Left forelimb (tissue), 1 donor: ENCODE results near the gene NDUFS1.
"Not testable (repeated sequence)": the region's sequence is repeated elsewhere in the genome, so short reads cannot be mapped to it uniquely, and the experiment has no call there.

Experiments used
- DNase-seq: peaks from one replicate; pipeline ENCODE4 v3.0.0-alpha.2; 2018; ENCODE audit warnings: low spot score

NDUFS1 gene

GRCh38 chr2:206159346-206160124 lies at the start of gene NDUFS1, which contains the start of gene EEF1B2:
Gene NDUFS1, minus strand, starts transcription at chr2:206159444. Its CDS starts 5,766 bp downstream, at chr2:206153678.
Gene EEF1B2, plus strand, starts transcription at chr2:206159895. Its CDS starts 85 bp downstream, at chr2:206159980.
- DNase-seq = peak; percentile 96

GRCh38 chr2:206208900-206209299 lies 49.7 kb upstream of the NDUFS1 start:
- no peak for DNase-seq

GRCh38 chr2:206207316-206207715 lies 48.1 kb upstream of the NDUFS1 start:
- DNase-seq = not testable (repeated sequence)

DNA sequence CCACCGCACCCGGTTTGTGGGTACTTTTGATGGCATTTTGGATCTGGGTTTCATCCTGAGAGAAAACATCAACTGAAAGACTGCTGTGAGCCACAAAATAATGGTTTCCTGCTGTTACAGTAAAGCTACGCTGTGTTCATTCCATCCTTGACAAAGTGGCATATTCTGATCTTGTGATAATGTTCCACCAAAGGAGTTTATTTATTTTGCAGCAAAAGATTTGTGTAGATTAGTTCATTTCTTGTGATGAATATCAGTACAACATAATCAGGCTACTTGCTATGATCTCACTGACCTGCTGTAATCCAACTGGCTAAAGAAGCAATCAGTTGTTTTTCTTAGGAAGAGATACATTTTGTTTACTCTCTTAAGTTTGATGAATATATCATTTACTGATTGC lies 45.5 kb upstream of the NDUFS1 start:
- no peak for DNase-seq

- DNase-seq = no peak
Measured at GRCh38 chr2:206203331-206203730, 44.1 kb upstream of the NDUFS1 start.

DNA sequence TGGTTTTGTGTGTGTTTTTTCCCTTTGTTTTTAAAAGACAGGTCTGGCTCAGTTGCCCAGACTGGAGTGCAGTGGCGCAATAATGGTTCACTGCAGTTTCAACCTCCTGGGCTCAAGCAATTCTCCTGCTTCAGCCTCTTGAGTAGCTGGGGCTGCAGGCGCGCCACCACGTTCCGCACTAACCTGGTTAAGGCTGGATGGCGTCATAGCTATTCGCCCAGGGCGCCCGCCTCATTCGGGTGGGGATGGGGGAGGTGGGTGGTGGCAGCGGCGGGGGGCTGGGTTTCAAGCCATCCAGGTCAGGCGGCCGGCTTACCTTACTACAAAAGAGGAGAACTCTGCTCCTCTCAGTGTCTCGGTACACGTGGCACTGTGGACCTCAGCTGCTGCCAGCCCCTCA lies 43.2 kb upstream of the NDUFS1 start:
- DNase-seq = no peak

GRCh38 chr2:206201075-206201848 lies 42.0 kb upstream of the NDUFS1 start:
- no peak for DNase-seq

DNA sequence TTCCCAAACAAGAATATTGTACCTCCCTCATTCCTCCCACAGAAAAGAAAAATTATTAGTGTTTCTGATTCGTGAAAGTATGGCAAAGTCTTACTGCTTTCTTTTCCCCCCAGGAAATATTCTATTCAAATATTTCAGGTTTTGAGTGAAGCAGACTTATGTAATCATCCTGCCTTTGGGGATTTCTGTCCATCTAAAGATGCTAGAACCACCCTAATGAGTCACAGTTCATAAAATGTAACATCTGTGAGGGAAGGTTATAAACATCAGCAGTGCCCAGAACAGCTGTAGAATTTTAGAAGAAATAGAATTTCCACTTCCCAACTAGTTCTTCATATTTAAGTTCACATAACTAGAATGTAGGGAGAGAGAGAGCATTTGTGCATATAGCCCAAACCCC lies 39.4 kb upstream of the NDUFS1 start:
- DNase-seq = no peak

- DNase-seq = no peak
Measured at GRCh38 chr2:206193671-206194357, 34.6 kb upstream of the NDUFS1 start.

DNA sequence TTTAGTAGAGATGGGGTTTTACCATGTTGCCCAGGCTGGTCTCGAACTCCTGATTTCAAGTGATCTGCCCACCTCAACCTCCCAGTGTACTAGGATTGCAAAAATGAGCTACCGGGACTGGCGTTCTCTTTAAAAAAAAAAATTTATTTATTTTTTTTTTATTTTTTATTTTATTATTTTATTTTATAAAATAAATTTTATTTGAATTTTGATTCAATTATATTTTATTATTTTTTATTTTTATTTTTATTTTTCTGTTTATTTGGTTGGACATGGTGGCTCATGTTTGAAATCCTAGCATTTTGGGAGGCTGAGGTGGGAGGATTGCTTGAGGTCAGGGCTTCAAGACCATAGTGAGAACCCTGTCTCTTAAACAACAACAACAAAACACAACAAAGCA lies 32.9 kb upstream of the NDUFS1 start:
- no peak for DNase-seq

DNA sequence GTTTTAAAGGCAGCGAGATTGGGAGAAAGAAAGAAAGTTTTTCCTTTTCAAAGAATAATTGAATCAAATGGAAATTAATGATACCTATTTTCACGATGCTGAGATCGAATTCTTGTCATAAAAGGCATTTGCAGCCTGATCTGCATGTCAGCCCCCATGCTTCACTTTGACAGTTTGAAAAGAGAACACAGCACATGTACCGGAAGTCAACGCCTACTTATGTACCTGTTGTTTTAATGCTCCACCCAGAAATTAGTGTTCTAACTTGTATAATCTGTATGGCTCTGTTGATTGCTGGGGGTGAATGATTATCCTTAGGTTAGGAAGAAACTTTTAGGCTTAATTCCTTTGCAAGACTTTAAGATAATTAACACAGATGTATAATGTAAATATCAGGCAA lies 31.4 kb upstream of the NDUFS1 start:
- no peak for DNase-seq

DNA sequence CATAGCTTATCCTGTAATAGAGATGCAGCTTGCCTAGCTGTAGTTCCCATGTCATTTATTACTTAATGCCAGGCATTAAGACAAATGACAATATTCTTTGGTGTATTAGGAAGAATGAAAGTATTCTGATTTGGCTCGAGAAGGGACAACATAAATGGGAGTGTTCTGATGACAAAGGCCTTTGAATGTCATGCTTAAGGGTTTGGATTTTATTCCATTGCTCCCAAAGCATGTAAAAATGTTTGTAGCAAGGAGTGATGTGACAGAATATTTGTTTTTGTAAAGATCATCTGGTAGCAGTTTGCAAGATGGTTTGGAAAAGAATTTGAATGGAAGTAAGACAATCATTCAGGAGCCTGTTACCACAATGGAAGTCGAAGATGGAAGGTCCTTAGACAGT lies 30.9 kb upstream of the NDUFS1 start:
- DNase-seq = no peak

DNA sequence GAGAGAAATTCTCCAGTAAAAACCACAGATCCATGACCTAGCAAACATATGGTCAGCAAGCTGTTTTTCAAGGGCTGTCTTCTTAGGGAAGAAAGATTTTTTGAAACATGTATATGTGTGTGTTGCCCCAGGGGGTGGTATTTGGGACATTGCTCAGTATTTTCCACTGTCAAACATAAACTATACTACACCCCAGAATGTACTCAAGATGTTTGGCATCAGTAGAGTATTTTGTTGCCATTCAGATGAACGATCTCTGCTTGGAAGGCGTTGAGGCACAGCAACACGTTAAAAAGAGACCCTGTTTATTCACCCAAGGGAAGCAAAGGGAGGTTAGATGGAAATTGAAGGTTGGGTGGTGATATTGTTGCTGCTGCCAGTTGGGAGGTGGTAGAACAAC lies 30.4 kb upstream of the NDUFS1 start:
- no peak for DNase-seq

GRCh38 chr2:206181526-206181925 lies 22.3 kb upstream of the NDUFS1 start:
- not testable (repeated sequence) for DNase-seq

DNA sequence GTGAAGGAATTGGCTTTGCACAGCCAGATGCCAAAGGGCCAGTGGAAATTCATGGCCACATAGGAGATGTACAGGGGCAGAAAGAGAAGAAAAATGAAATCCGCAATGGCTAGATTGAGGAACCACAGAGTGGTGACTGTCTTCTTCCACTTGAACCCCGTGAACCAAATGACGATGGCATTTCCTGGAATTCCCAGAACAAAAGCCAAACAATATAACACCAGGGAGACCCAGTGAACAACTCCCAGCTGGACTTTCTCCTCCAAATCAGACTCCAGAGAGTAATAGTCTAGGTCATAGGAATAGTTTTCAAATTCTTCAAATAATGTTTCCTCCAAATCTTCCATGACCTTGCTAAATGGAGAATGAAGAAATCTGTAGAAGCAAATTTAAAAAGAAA lies 17.7 kb upstream of the NDUFS1 start:
- no peak for DNase-seq

GRCh38 chr2:206176121-206176520 lies 16.9 kb upstream of the NDUFS1 start:
- no peak for DNase-seq

DNA sequence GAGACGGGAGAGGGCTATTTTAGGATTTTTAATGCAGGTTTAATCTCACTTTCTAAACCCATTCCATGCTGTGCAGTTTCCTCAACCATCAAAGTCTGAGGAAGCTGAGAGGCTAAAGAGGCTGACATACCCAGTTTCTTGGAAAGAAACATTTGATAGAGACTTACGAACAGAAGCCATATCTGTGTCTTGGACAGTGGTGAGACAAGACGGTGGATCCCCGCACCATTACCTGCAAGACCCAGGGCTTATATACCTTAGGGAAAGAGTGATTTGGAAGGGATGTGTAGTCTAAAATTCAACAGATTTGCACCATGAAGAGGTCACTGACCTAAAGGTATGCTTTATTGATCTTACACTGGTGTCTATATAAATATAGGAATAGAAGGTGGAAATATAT lies 13.9 kb upstream of the NDUFS1 start:
- no peak for DNase-seq

GRCh38 chr2:206171624-206172397 lies 12.6 kb upstream of the NDUFS1 start:
- DNase-seq = not testable (repeated sequence)

DNA sequence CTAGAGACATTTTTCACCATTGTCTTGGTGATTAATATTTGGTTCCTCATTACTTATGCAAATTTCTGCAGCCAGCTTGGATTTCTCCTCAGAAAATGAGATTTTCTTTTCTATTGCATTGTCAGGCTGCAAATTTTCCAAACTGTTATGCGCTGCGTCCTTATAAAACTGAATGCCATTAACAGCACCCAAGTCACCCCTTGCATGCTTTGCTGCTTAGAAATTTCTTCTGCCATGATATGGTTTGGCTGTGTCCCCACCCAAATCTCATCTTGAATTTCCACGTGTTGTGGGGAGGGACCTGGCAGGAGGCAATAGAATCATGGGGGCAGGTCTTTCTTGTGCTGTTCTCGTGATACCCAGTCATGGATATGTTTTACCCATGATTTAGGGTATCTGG lies 9.0 kb upstream of the NDUFS1 start:
- not testable (repeated sequence) for DNase-seq

DNA sequence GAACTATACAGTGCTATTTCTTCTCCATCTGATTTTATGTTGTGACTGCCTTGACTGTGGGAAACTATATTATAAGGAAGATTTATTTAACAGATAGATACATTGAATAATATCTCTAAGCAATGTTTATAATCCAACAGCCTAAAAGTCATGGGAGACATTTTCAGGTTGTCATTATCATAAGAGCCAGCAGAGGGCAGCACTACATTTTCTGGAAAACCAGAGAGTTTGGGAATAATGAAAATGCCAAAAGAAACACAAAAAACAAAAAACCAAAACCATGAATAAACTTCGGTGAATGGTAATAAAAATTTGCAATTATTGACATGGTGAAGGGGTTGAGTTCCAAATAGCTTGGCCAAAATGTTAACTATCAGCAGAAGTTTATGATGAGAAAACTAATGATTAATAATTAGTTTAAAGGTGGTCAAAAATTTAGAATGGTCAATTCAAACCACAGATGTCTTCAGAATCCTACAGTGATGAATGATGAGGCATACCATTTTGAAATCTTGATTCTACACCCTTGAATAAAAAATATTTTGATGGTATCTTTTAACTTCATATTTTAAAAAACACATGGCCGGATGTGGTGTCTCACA lies 5.1 kb upstream of the NDUFS1 start:
- DNase-seq = no peak

GRCh38 chr2:206163251-206163880 lies 4.1 kb upstream of the NDUFS1 start:
- no peak for DNase-seq
